Superior temporal gyrus (tissue), 1 donor: Measurements from ENCODE around the gene MAN2B2.
"Not testable (repeated sequence)": the region's sequence is repeated elsewhere in the genome, so short reads cannot be mapped to it uniquely, and the experiment has no call there.

Experiments used
- DNase-seq: peaks from one replicate; pipeline ENCODE4 v3.0.0-alpha.2; 2016; ENCODE audit errors: extremely low spot score

The MAN2B2 gene

DNA sequence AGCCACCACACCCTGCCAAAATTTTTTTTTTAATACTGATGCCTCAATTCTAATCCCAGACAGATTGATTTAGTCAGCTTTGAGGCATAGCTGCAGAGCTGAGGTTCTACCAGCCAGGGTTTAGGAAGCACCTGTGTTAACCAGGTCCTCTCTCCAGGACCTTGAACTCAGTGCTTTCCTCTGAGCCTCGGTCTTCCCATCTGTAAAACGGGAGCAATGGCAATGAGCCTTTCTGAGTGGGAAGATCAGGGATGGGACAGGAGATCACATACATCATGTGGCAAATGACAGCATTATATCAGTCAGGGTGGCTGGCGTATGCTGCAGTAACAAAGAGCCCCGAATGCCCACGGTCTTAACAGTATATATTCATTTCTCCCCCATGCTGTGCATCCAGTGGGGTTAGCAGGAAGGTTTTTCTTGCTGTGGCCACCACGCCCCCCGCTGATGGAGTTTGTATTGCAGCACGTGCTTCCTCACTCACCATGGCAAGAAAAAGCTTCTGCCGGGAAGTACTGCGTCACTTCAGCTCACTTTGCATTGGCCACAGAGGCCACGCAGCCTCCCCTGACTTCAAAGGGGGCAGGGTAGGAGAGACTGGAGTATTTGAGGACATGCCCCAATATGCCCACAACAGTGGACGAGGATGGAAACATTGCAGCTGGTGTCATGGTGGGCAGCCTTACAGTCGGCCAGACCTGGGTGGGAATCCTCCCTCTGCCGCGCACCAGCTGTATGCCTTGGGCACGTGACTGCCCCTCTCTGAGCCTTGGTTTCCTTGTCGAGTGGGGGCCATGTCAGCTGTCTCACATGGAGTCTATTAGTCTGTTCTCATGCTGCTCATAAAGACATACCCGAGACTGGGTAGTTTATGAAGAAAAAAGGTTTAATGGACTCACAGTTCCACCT, 41.4 kb downstream of the MAN2B2 start:
- DNase-seq = no peak

DNA sequence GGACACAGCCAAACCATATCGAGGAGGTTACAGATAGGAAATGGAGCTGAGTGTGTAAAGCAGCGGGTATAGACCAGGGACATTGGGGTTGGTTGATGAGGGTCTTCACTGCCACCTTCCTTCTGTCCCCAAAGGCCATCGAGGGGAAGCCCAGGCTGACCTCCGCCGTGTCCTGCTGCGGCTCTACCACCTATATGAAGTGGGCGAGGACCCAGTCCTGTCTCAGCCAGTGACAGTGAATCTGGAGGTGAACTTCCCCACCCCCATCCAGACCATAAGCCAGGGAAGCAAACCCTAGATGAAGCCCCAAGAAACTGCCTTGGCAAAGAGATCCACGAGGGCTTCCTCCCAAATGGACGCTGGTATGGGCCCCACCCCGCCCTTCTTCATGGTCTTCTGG, 42.3 kb downstream of the MAN2B2 start:
- no peak for DNase-seq

DNA sequence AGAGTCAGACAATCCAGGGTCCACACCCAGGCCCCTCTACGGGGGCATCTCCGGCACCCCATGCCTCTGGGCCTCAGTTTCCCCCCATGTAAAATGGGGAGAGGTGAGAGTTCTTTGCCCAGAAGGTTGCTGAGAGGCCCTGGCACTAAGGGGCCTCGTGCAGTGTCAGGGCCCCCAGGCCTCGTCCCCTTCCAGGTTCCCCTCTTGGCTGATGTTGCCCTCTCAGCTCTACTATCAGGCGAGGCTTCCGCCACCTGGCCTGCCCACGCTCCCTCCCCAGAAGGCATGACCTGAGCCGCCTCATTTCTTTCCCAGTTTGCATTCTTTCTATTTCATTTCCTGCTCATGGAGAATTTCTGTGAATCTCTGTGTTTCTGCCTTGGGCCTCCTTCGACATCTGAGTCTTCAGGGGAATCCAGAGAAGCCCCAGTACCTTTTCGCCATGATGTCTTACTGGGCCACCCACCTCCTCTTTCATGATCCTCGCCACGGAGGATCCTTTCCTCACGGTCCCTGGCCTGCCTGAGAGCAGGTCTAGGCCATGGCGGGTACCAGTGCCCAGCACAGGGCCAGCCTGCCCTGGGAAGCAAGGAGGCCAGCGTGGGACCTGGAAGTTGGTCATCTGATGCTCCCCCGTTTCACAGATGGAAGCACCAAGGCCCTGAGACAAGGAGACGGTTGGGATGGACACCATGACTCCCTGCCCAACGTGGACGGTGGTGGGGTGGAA, 43.6 kb downstream of the MAN2B2 start:
- no peak for DNase-seq

DNA sequence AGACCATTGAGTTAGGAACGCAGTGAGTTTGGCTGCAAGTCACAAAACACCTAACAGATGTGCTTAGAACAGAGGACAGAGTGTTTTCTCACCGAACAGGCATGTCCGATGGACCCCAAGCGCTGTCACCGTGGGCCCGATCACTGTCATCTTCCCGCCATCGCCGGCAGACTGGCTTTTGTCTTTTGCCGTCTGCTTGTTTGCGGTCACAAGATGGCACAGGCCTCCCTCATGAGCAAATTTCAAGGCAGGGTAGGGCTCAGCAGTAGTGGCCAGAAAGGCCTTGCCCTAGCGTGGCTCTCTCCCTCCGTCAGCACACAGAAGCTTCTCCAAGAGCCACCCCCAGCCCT, 44.1 kb downstream of the MAN2B2 start:
- DNase-seq = no peak

DNA sequence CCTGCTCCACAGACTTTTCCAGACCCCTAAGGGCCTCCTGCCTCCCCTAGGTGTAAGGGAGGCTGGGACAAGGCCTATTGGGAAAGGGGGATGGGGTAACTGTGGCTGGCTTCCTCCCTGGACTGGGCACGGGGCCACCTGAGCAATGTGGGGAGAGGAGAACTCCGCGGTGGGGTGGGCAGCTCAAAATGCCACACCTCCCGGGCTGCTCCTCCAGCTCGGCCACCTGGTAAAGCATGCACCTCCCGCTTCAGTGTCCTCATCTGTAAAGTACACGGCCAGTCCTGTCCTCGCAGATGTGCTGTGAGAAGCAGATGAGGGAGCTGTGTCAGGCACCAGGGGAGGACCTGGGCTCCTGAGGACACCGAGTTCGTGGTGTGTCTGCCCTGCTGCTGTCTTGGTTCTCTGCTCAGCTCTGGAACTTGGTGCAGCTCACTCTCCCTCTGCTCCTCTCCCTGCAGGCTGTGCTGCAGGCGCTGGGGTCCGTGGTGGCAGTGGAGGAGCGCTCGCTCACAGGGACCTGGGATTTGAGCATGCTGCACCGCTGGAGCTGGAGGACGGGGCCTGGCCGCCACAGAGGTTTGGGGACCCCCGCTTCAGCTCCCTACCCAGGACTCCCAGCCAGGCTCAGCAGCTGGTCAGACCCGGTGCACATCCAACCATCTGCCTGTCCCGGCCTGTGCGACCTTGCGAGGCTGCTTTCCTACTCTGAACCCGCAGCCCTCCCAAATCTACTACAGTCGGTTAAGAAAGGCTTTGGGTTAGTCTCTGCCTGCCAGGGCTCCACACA, 44.7 kb downstream of the MAN2B2 start:
- DNase-seq = no peak

DNA sequence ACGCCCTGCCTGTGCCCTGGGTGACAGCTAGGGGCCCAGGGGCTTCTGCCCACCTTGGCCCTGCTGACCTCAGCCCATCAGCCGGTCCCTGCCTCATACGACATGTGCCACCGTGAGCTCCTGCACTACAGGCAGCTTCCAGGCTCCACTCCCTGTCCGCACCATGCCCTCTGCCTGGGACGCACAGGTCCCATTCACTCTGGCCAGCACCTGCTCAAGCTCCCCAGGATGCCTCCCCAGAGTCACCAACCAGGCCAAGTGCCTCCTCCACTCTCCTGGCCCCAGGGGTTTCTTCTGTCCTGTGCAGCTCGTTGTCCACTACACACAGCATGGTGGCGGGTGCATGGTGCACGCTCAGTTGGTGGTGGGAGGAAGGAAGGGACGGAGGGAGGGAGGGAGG, 45.3 kb downstream of the MAN2B2 start:
- no peak for DNase-seq

DNA sequence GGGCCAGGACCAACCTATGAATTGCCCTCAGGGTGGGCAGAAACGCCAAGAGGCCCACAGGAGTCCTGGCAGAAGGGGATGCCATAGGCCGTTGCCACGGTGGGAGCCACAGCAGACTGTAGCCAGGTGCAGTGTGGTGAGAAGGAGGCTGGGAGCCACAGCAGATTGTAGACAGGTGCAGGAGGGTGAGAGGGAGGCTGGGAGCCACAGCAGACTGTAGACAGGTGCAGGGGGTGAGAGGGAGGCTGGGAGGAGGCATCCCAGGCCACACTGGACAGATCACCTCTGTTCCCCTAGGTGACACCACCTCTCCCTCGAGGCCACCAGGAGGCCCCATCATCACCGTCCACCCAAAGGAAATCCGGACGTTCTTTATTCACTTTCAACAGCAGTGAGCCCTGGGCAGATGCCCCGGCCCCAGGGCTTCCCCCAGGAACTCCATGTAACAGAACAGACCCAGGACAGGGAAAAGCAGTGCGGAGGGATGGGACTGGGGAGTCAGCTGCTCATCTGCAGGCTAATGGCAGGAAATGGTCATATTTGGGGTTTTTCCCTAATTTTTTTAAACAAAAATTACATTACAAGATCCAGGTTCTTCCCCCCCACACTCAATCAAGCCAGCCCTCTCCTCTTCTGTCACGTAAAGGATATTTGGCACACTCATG, 46.0 kb downstream of the MAN2B2 start:
- DNase-seq = no peak

DNA sequence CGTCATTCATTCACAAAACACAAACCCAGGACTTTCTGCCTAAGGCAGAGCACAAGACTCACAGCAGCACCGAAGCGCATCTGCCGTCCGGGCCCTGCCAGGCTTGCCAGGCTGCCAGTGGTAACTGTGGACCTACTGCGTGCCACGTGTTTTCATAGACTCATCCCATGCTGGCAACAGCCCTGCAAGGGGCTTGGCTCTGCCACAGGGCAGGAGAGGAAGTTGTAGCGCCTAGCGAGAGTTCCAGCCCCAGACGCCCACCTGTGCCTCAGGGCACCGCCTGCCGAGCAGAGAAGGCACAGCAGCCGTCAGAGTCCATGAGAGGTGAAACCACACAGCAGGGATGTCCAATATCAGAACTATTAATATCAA, 46.6 kb downstream of the MAN2B2 start:
- DNase-seq = no peak

DNA sequence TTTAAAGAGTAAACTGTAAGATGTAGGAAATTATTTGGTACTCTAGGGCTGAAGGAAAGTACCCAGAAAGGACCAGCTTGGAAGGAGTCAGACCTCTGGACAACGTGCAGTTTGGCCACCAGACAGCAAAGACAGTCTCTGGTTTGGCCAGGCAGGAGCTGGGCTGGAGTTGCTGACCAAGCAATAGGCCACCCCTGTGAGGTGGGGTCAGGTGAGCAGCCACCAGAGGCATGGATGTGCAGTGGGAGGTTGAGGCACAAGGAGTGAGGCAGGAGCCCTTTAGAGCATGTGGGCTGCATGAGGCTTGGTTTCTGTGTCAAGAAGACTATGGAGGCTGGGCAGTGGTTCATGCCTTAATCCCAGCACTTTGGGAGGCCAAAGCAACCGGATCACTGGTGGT, 47.8 kb downstream of the MAN2B2 start:
- DNase-seq = no peak

DNA sequence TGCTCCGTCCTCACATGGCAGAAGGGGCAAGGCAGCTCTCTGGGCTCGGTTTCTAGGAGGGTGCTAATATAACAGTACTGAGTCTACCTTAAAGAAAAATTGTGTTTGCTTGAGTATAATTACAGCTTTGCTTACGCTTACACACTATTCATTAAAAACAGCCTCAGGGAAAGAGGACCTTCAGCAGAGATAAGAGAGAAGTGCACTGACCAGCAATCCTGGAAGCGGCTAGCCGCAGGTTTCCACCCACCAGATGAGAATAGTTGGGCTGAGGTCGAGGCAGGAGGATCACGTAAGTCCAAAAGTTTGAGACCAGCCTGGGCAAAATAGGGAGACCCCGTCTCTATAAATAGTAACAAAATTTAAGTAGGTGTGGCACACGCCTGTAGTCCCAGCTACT, 50.3 kb downstream of the MAN2B2 start:
- no peak for DNase-seq

DNA sequence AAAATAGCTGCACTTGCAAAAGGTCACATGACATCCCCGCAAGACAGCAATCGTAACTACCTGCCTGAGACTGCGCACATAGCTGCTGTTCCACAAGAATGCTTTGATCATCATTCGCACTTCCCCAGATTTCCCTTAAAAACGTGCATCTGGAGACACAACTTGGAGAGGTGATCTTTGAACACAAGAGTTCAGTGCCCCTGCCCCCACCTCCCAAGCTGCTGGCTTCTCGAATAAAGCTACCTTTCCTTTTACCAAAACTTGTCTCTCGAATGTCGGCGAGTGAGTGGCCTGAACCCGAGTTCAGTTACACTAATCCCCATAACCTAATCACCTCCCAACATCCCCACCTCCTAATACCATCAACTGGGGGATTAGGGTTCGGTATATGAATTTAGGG, 51.1 kb downstream of the MAN2B2 start:
- no peak for DNase-seq

DNA sequence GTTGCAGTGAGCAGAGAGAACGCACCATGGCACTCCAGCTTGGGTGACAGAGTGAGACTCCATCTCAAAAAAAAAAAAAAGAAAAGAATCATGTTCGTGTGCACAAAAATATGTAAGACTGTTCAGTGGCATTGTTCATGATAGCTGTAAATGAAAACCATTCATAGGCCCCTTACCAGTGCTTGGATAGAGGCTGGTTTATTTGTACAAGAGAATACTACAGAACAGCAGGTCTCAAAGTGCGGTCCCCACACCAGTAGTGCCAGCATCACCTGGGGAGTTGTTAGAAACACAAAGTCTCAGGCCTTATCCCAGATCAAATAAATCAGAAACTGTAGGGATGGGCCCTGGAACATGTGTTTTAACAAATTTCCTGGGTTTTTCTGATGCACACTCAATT, 52.8 kb downstream of the MAN2B2 start:
- DNase-seq = no peak

DNA sequence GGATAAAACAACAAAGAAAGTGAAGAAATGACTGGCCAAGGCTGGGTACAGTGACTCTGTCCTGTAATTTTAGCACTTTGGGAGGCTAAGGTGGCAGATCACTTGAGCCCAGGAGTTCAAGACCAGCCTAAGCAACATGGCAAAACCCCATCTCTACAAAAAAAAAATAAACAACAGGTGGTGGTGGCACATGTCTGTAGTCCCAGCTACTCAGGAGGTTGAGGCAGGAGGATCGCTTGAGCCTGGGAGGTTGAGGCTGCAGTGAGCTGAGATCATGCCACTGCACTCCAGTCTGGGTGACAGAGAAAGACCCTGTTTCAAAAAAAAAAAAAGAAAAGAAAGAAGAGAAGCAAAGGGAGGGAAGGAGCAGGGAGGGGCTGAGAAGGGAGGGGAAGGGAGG, 53.5 kb downstream of the MAN2B2 start:
- DNase-seq = not testable (repeated sequence)

DNA sequence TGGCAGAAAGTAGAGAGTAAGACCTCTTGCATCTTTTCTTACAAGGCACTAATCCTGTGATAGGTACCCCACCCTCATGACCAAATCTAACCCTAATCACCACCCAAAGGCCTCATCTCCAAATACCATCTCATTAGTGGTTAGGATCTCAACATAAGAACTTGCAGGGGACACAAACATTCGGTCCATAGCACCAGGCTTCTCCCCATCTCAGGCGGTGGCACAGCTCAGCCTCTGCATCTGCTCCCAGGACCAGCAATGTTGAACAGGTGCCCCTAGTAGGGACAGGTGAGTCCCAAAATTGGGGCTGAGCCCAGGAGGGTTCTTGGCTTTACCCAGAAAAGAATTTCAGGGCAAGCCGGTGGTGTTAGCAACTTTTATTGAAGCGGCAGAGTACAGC, 57.1 kb downstream of the MAN2B2 start:
- no peak for DNase-seq

DNA sequence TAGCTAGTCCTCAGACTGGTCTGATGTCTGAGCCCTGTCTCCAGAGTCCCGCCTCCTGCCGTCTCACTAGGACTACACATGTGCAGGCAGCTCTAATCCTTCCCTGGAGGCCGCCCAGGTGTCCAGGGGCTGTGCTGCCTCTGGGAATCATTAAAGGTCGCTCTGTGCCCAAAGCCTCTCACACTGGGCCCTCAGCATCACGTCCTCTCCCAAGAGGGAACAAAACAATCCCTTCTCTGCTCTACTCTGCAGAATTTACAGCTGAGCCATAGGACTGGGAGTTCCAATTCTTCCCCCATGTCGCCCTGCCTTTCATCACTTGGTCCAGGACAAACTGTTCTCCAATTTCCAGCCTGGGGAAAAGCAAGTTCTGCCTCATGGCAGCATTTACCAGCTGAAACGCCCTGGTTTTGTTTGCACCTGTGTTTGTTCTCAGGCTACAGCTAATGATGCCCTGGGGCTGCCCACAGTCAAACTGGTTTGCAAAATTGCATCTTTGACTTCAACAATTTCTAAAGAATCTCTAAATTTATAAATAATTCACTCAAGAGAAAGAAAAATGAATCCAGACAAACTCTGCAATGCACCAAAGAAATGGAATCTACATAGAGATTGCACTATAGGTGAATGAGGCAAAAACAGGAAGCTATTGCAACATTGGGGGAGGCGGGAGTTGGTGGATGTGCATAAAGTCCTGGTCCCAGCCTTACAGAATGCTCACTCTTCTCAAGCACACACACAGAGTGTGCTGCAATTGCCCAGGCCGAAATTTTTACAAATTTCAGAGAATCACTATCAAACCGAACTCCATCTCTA, 58.3 kb downstream of the MAN2B2 start:
- no peak for DNase-seq

DNA sequence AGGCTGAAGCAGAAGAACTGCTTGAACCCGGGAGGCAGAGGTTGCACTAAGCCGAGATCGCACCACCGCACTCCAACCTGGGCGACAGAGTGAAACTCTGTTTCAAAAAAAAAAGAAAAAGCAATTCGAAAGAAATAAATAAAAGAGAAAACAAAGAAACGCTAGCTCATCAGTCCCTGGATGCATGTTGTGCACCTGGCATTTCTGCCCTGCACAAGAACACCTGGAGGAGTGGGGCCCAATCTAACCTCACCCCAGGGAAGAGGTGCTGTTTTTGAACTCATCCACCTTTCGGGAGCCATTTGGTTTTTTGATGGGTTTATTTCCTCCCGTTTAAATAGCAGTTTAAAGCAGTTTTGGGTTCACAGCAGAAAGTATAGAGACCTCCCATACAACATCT, 59.8 kb downstream of the MAN2B2 start:
- DNase-seq = no peak

DNA sequence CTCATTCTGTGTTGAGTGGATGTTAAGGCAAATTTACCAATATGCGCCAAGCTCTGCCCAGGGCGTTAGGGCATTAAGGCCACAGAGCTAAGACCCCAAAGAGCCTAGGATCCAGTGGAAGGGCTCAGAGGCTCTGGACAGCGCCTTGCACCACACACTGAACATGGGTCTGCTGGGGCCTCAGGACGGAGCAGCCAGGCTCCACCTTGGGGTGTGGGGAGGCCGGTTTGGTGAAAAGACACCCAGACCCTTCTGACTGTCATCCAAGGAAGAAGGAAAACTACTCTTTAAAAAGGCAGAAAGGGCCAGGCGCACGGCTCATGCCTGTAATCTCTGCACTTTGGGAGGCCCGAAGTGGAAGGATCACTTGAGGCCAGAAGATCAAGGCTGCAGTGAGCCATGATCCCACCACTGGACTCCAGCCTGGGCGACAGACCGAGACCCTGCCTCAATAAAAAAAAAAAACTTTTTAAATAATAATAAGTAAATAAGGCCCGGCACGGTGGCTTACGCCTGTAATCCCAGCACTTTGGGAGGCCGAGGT, 64.2 kb downstream of the MAN2B2 start:
- no peak for DNase-seq

DNA sequence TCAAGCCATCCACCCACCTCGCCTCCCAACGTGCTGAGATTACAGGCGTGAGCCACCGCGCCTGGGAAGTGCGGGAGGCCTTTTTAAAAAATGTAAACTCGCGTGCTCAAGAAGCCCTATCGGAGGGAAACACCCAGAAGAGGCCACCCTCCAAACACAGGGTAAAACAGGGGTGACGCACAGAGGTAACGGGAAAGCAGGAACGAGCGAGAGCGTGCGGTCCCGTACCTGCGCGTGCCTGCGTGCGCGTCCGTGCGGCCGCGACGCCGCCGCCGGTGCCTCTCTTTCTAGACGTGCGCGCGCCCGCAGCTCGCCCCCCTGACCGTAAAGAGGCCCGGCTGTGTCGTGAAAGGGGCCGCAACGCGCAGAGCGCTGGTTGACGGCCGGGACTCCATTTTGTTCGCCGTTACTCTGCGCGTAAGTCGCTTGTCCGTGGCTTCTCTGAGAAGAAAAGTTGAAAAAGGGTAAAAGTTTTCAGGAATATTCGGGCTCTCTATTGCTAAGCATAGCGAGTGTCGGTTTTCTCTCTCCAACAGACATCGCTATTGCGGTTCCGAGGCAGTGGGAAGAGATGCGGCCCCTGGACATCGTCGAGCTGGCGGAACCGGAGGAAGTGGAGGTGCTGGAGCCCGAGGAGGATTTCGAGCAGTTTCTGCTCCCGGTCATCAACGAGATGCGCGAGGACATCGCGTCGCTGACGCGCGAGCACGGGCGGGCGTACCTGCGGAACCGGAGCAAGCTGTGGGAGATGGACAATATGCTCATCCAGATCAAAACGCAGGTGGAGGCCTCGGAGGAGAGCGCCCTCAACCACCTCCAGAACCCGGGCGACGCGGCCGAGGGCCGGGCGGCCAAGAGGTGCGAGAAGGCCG, 65.5 kb downstream of the MAN2B2 start, which contains the start of gene MRFAP1:
TSS of gene MRFAP1 (plus strand) at position 394 of the 872 bp plus-strand sequence. CDS start at position 572, 178 bp downstream.
- DNase-seq = peak; percentile 96

DNA sequence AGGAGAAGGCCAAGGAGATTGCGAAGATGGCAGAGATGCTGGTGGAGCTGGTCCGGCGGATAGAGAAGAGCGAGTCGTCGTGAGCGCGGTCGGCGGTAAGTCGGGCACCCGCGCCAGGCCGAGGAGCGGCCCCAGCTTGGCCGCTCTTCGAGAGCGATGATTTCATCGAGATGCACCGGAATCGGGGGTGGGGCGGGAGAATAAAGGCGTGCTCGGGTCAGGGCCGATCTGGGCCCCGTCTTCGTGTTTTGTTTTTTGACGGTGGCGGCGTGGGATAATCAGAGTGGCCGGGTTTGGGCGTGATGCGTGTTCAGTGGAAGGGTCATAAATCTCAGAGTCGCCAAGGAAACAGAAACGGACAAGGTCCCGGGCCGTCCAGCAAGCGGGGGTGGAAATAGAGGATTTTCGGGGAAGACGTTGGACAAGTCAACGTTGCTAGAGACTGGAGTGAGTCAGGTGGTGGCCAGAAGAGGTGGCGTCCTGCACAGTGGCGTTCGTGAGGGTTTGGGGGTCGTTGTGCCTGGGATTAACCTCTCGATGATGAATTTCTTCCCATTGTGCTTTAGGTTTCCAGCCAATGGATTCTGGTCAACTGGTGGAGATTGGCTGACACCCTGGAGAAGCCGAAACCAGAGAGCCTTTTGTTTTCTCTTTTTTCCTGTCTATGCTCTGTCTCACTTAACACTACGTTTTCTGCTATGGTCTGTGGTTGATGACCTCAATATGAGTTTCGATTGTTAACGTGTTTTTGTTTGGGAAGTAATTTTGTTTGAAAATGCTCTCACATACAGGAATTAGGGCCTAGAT, 66.4 kb downstream of the MAN2B2 start:
- DNase-seq = no peak
